Measurements from ENCODE around the gene XXYLT1.

Gene XXYLT1

DNA sequence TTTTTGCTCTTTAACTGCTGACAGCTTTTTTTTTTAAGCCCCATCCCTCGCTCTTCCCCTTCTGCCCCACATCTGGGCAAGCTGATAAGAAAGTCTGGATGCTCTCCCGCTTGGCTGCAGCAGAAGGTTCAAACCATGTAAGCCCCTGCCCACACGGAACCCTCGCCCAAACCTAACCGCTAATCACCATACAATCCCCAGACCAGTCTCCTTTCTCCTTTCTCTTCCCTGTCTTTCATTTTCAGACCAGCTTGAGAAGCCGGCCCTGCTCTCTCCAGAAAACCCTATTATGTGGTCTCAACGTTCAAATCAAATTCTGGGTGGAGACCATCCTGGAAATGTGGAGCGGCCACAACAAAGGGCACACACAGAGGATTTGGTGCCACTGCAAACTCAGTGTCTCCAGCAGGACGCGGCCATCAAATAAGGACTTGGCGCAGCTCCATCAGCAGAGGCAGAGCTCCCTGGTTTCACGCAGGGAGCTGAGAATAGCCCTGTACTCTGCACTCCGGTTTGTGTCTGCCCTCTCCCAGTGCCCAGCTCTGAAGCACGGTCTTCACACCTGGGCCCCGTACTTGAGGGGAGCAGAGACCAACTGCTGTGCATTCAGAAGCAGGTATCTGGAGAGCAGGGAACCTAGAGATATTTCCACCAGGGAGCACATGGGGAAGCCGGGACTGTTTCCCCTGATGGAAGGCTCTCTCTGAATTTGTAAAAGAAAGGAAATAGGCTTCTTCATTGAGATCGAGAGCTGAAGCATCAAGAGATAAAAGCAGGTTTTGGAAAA is 92.6 kb downstream of the XXYLT1 start:
- no peak overlapping the region for H3K4me3 ChIP-seq (ENCODE audit: low read depth, low read length)
- TF ChIP-seq, protein P1, sequence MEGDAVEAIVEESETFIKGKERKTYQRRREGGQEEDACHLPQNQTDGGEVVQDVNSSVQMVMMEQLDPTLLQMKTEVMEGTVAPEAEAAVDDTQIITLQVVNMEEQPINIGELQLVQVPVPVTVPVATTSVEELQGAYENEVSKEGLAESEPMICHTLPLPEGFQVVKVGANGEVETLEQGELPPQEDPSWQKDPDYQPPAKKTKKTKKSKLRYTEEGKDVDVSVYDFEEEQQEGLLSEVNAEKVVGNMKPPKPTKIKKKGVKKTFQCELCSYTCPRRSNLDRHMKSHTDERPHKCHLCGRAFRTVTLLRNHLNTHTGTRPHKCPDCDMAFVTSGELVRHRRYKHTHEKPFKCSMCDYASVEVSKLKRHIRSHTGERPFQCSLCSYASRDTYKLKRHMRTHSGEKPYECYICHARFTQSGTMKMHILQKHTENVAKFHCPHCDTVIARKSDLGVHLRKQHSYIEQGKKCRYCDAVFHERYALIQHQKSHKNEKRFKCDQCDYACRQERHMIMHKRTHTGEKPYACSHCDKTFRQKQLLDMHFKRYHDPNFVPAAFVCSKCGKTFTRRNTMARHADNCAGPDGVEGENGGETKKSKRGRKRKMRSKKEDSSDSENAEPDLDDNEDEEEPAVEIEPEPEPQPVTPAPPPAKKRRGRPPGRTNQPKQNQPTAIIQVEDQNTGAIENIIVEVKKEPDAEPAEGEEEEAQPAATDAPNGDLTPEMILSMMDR (IDR thresholded peaks at IDR 0.05; ENCODE audit: insufficient read depth, low read length, missing control alignments) = no peak
- DNase-seq (ENCODE audit: low read depth, low spot score) = no peak
- ChIA-PET POLR2A (no interaction called here), CTCF (interaction anchor here (0.9 to 1.2 kb wide), 2 partner anchors 10 to 72 kb away, joined by 3 read pairs; no protein-coding TSS in a partner anchor)

DNA sequence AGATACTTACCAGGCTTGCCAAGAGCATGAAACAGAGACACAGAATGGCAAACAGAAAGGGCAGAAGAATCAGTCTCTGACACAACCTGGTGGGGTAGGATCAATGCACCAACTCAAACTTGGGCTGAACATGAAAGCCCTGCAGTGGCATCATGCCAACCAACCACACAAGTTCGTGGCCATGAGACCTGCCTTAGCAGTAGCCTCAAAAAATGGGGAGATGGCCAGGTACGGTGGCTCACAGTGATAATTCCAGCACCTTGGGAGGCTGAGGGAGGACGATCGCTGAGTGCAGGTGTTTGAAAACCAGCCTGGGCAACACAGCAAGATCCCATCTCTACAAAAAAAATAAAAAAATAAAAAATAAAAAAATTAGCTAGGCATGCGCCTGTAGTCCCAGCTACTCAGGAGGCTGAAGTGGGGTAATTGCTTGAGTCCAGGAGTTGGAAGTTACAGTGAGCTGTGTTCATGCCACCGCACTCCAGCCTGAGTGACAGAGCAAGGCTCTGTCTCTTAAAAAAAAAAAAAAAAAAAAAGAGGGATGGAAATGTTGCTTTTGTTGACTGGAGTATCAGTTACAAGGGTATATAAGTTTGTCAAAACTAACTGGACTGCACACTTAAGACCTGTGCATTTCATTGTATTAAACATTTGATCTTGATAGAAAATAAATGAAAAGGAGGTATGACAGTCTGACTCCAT is 93.4 kb downstream of the XXYLT1 start:
- no peak for DNase-seq (ENCODE audit: low read depth, low spot score)
- TF ChIP-seq, protein P1 (IDR thresholded peaks at IDR 0.05; ENCODE audit: insufficient read depth, low read length, missing control alignments) = no peak
- POLR2A ChIA-PET = no interaction called here
- H3K4me3 ChIP-seq (ENCODE audit: low read depth, low read length) = no peak overlapping the region
- CTCF ChIA-PET = interaction anchor here (1.2 kb wide), 1 partner anchor 11 kb away, joined by 3 read pairs; no protein-coding TSS in a partner anchor

DNA sequence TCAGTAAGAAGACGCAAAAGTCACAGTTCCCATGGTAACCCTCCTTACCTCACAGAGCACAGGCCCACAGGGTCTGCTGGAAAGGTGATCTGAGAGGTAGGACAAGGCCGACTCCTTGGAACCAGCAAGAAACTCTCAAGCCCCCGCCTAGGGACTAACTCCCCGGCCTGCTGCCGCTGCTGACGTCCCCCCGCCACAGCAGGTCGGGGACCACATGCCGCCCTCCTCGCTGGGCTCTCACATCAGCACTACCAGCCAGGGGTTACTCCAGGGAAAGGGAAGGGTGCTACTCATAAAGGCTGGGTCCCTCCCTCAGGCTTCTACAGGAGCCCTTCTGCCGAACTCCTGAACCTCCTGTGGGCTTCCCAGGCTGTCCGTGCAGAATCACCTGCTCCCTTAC is 94.2 kb downstream of the XXYLT1 start:
- TF ChIP-seq, protein P1 (IDR thresholded peaks at IDR 0.05; ENCODE audit: insufficient read depth, low read length, missing control alignments) = no peak
- DNase-seq (ENCODE audit: low read depth, low spot score) = no peak
- ChIA-PET POLR2A (no interaction called here), CTCF (no interaction called here)
- H3K4me3 ChIP-seq (ENCODE audit: low read depth, low read length) = no peak overlapping the region

DNA sequence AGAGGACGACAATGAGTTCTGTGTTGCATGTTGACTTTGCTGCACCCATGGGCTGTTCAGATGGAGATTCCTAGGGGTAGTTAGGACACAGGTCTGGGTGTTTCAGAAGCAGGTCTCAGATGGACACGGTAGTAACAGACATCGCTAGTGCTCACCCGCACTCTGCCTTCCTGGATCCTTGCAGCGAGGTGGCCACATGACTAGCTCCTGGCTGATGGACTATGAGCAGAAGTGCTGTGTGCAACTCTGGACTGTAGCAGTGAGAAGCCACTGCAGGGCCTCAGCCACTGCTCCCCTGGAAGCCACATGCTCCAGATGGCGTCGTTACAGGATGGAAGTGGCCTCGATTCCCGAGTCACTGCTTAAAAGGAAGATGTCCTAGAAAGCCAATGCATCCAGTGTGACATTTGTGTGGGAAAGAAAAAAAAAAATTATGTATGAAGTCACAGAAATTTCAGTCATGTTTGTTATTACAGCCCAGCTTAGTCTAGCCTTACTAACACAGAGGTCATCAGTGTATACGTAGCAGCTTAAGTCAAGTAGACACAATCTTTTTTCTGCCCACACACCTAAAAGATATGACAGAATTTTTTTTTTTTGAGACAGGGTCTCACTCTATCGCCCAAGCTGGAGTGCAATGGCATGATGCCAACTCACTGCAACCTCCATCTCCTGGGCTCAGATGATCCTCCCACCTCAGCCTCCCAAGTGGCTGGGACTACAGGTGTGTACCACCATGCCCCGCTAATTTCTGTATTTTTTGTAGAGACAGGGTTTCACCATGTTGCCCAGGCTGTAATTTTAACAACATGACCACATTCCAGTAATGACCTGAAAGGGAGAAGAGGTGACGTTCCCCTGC is 95.3 kb downstream of the XXYLT1 start:
- TF ChIP-seq, protein P1 (IDR thresholded peaks at IDR 0.05; ENCODE audit: insufficient read depth, low read length, missing control alignments) = no peak
- no peak overlapping the region for H3K4me3 ChIP-seq (ENCODE audit: low read depth, low read length)
- POLR2A ChIA-PET = no interaction called here
- CTCF ChIA-PET = no interaction called here
- DNase-seq (ENCODE audit: low read depth, low spot score) = no peak

- ChIA-PET POLR2A (no interaction called here), CTCF (interaction anchor here (1.0 kb wide), 1 partner anchor 13 kb away, joined by 3 read pairs; no protein-coding TSS in a partner anchor)
- no peak for DNase-seq (ENCODE audit: low read depth, low spot score)
- no peak overlapping the region for H3K4me3 ChIP-seq (ENCODE audit: low read depth, low read length)
- TF ChIP-seq, protein P1 (IDR thresholded peaks at IDR 0.05; ENCODE audit: insufficient read depth, low read length, missing control alignments) = no peak
Observed at GRCh38 chr3:195175076-195175475, 95.9 kb downstream of the XXYLT1 start.

Measured in AG04449 (cell line).